ENCODE data around the gene ABHD17C.

DNA sequence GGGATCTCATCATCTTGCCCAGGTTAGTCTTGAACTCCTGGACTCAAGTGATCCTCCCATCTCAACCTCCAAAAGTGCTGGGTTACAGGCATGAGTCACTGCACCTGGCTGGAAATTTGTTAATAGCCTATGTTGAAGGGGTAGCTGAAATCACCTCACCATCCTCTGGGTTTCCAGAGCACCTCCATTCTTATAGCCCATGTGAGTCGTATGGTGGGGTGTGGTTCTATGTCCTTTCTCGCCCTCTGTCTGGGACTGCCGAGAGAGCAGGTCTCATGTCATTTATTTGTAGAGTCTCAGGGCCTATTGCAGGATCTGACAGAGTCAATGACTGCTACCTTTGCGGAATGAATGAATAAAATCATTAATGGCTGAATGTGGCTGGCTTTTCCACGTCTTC lies 105.0 kb downstream of the ABHD17C start:
- TF ChIP-seq, protein P1, sequence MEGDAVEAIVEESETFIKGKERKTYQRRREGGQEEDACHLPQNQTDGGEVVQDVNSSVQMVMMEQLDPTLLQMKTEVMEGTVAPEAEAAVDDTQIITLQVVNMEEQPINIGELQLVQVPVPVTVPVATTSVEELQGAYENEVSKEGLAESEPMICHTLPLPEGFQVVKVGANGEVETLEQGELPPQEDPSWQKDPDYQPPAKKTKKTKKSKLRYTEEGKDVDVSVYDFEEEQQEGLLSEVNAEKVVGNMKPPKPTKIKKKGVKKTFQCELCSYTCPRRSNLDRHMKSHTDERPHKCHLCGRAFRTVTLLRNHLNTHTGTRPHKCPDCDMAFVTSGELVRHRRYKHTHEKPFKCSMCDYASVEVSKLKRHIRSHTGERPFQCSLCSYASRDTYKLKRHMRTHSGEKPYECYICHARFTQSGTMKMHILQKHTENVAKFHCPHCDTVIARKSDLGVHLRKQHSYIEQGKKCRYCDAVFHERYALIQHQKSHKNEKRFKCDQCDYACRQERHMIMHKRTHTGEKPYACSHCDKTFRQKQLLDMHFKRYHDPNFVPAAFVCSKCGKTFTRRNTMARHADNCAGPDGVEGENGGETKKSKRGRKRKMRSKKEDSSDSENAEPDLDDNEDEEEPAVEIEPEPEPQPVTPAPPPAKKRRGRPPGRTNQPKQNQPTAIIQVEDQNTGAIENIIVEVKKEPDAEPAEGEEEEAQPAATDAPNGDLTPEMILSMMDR (IDR thresholded peaks at IDR 0.05): no peak
- no peak for TF ChIP-seq EZH2phosphoT487 (IDR thresholded peaks at IDR 0.05)
- no peak for TF ChIP-seq EZH2 (IDR thresholded peaks at IDR 0.05)
